Measurements from ENCODE around the gene COL13A1.

GRCh38 chr10:69991151-69991550 lies 189.4 kb downstream of the COL13A1 start:
- TF ChIP-seq CTCF (IDR thresholded peaks at IDR 0.05; ENCODE audit: insufficient read depth, low read depth, low read length) (no peak), EZH2 (IDR thresholded peaks at IDR 0.05; ENCODE audit: insufficient read depth, low read length) (no peak)

All from astrocyte (in vitro differentiated cells and primary cell).